HG02610 (cell line): ENCODE measurements around the gene TSGA10IP.
"Not testable (repeated sequence)": the region's sequence is repeated elsewhere in the genome, so short reads cannot be mapped to it uniquely, and the experiment has no call there.

Source experiments
- ATAC-seq: cut with Tn5 transposase; IDR thresholded peaks from one replicate; pipeline ENCODE4 v1.9.1; 2021; ENCODE audit warnings: mild to moderate bottlenecking, moderate library complexity; ENCODE audit not compliant: unreplicated experiment

TSGA10IP gene

DNA sequence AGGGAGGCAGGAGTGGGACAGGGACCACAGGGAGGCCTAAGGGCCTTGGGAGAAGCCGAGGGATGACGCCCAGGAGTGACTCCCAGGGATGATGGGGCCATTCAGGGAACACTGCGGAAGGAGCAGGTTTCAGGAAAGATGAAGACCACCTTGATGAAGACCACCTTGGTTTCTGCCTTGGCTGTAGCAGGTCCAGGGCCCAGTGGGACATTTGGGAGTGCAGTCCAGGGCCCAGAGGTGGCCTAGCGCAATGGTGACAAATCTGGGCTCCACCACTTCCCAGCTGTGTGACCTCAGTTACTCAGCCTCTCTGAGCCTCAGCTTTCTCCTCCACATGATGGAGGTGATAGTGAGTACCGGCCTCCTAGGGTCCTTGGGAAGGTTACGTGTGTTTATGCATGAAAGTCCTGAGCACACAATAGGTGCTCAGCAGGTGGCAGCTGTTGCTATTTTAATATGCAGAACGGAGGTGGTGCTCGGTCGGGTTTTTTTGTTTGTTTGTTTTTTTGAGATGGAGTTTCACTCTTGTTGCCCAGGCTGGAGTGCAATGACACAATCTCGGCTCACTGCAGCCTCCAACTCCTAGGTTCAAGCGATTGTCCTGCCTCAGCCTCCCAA is 770 bp downstream of the TSGA10IP start:
- no peak for ATAC-seq

DNA sequence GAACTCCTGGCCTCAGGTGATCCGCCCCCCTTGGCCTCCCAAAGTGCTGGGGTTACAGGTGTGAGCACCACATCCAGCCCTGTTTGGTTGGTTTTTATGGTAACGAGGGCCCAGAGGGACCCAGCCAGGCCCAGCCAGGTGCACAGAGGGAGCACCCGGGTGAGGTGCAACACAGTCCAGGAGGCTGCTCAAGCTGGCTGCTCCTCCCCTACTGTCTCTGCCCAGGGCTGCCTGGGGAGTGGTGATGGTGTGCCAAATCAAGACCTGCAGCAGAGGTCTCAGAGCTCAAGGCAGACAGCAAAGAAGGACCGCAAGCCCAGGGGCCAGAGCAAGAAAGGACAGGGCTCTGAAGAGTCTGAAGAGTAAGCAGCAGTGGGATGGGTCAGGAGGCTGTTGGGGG is 1.4 kb downstream of the TSGA10IP start:
- no peak for ATAC-seq

DNA sequence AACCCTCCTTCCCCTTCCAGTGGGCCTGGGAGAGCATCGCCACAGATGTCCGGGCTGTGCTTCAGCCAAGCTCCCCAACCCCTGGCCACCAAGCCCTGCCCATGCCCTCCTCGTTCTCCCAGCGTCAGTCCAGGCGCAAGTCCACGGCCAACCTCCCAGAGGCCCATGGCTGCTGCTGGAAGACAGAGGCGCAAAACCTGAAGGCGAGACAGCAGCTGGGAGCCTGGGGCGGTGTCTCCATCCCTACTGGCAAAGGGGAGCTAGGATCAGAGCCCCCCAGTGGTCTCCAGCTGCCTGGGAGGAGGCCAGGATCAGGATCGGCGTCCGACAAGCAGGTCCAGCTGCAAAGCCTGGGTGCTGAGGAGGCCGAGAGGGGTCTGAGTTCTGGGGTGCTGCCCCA is 1.9 kb downstream of the TSGA10IP start:
- no peak for ATAC-seq

DNA sequence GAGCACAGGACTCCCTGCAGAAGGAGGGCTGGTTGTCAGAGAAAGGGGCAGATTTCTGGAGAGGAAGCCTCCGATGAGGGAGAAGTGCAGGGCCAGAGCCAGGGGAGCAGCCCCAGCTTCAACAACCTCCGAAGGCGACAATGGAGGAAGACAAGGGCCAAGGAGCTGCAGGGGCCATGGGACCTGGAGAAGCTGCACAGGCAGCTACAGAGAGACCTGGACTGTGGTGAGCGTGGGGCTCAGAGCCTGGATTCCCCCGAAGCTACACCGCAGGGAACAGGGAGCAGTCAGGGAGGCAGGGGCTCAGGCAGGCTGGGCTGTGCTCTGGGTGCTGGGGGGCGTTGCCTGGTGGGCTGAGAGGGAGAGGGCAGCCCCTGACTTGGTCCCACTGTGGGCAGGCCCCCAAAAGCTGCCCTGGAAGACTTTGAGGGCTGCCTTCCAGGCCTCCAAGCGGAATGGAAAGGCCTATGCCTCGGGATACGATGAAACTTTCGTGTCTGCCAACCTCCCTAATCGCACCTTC is 2.4 kb downstream of the TSGA10IP start:
- ATAC-seq: no peak

DNA sequence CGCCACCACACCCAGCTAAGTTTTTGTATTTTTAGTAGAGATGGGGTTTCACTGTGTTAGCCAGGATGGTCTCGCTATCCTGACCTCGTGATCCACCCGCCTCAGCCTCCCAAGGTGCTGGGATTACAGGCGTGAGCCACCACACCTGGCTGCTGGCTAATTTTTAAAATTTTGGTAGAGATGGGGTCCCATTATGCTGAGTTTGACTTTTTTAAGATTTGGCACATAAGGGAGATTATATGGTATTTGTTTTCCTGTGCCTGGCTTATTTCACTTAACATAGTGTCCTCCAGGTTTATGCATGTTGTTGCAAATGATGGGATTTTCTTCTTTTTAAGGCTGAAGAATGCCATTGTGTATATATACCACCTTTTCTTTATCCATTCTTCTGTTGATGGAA is 5.4 kb downstream of the TSGA10IP start:
- not testable (repeated sequence) for ATAC-seq

DNA sequence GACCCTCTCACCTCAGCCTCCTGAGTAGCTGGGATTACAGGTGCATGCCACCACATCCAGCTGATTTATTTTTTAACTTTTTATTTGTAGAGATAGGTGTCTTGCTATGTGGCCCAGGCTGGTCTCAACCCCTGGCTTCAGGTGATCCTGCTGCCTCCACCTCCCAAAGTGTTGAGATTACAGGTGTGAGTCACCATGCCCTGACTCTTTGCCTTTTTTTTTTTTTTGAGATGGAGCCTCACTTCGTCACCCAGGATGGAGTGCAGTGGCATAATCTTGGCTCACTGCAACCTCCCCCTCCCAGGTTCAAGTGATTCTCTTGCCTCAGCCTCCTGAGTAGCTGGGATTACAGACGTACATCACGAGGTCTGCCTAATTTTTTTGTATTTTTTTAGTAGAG is 6.4 kb downstream of the TSGA10IP start:
- ATAC-seq: not testable (repeated sequence)

DNA sequence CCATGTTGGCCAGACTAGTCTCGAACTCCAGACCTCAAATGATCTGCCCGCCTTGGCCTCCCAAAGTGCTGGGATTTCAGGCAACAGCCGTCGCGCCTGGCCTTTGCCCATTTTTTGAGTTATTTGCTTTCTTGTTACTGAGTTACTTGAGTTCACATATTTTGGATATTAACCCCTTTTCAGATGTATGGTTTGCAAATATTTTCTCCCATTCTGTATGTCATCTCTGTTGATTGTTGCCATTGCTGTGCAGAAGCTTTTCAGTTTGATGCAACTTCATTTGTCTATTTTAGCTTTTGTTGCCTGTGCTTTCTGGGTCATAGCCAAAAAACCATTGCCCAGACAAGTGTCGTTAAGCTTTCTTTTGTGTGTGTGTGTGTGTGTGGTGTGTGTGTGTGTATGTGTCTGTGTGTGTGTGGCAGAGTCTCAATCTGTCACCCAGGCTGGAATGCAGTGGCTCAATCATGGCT is 6.8 kb downstream of the TSGA10IP start:
- ATAC-seq: no peak

DNA sequence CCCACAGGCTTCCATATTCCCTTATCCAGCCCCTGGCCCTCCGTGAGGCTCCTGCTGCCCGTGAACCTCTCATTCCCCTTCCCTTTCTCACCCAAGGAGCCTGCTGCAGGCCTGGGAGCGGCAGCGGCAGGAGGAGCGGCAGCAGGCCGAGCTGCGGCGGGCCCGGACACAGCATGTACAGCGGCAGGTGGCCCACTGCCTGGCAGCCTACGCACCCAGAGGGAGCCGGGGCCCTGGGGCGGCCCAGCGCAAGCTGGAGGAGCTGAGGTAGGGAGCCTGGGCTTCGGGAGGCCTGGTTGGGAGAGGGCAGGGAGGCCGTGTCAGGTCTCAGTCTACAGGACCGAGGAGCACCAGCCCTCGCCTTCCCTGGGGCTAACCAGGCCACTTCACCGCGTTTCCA is 8.2 kb downstream of the TSGA10IP start:
- no peak for ATAC-seq

DNA sequence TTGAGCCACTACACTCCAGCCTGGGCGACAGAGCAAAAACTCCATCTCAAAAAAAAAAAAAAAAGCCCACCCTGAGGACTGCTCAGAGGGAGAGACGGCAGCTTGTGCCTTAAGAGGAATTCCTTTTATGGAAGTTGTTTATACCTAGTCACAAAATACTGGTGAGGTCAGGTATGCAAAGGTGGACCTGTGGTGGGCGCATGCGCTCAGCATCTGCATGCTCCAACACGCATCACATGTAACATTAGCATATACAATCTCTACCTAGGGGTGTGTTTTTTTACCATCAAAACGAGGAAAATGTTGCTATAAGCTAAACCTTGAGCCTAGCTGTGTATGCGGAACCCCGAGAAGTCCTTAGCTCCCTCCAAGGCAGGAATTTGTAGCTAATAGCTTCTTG is 9.5 kb downstream of the TSGA10IP start:
- no peak for ATAC-seq

DNA sequence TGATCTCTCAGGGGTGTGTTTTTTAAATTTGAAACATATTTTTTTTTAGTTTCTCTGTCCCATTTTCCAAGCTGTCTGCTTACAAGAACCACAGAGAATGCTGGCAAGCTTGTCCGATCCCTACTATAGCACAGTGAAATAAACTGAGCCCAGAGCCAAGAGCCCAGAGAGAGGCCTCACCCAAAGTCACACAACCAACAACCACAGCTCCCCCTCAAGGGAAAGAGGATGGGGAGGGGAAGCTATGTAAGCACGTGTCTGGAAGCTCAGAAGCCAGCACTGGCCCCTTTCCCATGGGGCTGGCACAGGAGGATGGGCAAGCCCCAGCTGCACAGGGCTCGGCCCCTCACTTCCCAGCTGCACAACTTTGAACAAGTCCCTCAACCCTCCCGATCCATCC is 13.0 kb downstream of the TSGA10IP start:
- no peak for ATAC-seq

DNA sequence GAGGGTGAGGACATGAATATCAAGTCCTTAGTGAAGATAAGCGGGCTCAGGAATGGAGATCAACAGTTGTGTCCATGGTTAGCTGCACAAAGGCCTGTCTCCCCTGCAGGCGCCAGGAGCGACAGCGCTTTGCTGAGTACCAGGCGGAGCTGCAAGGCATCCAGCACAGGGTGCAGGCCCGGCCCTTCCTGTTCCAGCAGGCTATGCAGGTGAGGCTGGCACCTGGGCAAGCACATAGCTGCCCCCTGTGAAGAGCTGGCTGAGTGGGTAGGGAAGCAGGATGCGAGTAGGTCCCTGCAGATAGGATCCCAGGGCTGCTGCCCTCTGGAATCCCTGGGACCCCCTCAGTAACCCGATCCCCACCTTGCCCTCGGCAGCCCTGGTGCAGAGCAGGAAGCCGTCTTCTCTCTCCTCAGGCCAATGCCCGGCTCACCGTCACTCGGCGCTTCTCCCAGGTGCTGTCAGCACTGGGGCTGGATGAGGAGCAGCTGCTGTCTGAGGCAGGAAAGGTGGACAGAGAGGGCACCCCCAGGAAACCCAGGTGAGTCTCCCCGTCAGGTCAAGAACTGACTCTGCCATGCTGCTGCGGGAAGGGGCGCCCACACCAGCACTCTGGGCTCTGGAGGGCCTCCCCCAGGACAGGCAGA is 13.6 kb downstream of the TSGA10IP start:
- ATAC-seq: no peak

DNA sequence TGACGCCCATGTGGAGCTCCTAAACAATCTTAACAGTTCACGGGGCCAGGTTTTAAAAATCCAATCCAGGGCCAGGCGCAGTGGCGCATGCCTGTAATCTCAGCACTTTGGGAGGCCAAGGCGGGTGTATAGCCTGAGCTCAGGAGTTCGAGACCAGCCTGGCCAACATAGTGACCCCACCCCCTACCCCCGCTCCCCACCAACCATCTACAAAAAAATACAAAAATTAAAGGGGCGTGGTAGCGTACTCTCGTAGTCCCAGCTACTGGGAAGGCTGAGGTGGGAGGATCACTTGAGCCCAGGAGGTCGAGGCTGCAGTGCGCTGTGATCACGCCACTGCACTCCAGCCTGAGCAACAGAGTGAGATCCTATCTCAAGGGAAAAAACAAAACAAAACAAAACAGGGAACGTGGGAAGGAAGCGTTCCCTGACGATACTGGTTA is 15.6 kb downstream of the TSGA10IP start:
- ATAC-seq: no peak

DNA sequence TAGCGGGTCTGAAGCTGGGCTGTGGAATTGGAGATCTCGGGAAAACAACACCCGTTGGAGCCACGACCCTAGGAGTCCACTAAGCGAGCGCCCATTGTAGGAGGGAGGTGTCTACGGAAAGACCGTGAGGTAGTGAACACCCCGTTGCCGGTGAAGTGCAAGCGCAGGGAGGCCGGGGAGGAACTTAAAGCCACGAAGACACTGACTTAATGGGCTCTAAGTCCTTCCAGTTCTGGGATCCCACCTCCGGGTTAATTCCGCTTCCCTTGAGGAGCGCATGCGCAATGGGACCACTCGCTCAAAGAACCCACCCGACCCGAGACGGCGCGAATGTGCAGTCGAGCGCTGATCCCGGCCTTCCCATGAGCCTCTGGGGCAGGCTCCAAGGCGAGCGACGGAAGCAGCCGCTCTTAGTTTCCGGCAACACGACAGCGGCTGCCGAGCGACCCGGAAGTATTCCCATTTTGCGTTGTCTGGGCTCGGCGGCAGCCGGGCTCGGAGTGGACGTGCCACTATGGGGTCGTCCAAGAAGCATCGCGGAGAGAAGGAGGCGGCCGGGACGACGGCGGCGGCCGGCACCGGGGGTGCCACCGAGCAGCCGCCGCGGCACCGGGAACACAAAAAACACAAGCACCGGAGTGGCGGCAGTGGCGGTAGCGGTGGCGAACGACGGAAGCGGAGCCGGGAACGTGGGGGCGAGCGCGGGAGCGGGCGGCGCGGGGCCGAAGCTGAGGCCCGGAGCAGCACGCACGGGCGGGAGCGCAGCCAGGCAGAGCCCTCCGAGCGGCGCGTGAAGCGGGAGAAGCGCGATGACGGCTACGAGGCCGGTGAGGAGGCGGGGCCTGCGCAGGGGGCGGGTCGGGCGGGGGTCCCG is 16.2 kb downstream of the TSGA10IP start, which contains the start of gene SART1:
SART1 (plus strand) TSS at position 468 of the 874 bp plus-strand sequence; CDS start at position 515, 47 bp downstream.
- peak; percentile 82 for ATAC-seq

DNA sequence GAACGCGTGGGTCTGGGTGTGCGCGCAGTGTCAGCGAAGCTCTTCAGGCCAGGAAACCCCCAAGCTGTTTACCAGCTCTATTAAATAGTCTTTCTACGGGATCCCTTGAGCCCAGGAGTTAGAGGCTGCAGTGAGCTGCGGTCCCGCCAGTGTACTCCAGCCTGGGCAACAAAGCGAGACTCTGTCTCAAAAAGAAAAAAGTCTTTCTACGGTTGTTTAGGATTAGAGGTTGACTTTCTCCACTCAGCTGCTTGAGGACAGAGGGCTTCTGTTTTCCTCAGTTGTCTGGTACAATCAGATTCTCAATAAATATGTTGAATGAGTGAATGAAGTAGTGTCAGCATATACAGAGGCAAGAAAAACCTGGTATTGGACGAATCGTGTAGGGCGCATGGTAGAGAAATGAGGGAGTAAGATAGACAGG is 16.9 kb downstream of the TSGA10IP start:
- no peak for ATAC-seq

DNA sequence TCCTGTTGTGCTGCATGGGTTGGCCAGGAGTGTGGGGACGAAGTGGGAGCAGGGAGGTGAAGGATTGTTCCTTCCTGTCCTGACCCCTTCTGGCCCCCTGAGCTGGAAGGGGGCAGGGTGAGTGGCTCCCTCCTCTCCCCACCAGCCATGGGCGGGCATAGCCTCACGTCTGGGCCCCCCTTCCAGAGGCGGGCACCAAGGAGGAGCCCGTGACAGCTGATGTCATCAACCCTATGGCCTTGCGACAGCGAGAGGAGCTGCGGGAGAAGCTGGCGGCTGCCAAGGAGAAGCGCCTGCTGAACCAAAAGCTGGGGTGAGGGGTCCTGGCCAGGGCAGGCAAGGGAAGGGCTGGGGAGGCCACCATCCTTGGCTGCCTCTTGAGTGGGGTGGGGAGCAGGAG is 19.6 kb downstream of the TSGA10IP start:
- ATAC-seq: no peak

DNA sequence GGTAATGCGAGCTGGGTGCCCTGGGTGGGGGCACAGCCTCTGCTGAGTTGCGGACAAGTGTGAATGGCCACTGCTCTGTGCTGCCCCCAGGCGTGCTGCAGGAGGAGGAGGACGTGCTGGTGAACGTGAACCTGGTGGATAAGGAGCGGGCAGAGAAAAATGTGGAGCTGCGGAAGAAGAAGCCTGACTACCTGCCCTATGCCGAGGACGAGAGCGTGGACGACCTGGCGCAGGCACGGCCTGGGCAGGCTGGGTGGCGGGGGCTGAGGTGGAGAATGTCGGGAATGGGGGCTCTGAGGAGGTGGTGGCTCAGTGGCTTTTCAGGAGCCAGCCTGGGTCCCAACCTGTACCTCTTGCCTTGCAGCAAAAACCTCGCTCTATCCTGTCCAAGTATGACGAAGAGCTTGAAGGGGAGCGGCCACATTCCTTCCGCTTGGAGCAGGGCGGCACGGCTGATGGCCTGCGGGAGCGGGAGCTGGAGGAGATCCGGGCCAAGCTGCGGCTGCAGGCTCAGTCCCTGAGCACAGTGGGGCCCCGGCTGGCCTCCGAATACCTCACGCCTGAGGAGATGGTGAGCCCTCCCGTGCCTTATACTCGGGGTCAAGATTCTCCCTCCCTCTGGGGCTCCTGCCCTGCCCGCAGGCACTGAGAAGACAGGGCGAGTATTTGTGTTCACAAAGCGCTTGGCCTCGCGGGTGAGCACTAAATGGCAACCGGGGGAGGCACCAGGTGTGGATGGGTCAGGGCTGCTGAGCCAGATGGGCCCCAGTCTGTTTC is 20.9 kb downstream of the TSGA10IP start:
- no peak for ATAC-seq

DNA sequence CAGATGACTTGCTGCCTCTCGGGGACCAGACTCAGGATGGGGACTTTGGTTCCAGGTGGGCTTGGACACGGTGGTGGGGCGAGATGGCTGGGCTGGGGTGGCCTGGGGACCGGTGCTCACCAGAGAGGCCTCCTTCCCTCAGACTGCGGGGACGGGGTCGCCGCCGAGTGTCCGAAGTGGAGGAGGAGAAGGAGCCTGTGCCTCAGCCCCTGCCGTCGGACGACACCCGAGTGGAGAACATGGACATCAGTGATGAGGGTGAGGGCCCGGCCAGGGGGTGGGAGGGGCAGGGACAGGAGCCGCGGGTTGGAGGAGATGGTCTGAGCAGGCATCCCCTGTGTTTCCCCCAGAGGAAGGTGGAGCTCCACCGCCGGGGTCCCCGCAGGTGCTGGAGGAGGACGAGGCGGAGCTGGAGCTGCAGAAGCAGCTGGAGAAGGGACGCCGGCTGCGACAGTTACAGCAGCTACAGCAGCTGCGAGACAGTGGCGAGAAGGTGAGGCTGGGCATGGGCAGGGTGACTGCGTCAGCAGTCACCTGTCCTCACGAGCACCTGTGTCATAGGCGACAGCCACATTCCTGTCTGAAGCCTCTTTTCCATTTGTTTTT is 22.2 kb downstream of the TSGA10IP start:
- ATAC-seq: no peak

DNA sequence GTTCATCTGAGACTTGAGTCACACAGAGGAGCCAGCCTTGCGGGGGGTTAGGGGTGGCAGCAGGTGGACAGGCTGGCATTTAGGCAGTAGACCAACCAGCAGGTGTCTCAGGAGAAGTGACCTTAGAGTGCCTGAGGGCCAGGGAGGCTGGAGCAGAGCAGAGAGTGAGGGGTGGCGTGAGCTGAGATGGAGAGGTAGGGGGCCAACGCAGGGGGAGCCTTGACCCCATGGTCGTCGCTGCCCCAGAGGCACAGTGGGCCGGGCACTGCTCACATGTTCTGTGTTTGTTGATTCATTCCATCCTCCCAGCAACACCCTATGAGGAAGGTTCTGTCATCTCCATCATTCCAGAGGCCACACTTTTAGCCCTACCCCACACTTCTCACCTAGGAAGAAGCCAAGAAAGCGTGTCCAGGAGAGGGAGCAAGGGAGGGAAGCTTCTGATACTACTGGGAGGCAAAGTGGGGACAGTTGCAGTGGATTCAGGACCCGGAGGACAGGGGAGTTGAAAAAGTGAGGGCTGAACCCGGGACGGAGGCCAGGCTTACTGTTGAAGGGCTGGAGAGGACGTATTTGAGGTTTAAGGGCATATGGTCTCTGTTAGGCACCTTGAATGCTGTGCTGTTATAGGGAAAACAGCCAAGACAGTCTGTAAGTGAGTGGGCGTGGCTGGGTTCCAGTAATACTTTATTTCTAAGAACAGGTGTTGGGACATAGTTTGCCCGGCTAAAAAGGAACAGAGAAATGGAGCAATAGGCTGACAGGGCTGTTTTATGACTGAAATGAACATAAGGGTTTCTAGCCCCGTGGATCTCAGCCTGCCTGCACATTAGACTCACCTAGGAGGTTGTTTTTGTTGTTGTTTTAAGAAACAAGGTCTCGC is 23.6 kb downstream of the TSGA10IP start:
- ATAC-seq: no peak

DNA sequence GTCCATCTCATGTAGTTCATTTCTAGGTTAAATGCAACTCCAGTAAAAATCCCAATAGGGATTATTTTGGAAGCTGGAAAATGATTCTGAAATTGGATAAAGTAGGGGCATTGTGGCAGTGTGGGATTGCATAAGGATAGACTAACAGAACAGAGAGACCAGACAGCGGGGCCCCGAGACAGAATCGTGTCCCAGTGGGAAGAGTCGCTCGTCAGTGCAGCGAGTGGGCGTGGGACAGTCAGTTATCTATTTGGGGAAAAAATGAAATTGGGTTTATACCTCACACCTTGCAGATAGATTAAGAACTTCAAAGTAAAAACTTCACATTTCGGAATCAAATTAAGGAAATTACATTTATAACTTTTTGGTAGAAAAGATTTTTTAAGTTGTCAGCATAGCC is 26.8 kb downstream of the TSGA10IP start:
- ATAC-seq: no peak
